Measurements from ENCODE around the gene AQP1.

AQP1 gene

DNA sequence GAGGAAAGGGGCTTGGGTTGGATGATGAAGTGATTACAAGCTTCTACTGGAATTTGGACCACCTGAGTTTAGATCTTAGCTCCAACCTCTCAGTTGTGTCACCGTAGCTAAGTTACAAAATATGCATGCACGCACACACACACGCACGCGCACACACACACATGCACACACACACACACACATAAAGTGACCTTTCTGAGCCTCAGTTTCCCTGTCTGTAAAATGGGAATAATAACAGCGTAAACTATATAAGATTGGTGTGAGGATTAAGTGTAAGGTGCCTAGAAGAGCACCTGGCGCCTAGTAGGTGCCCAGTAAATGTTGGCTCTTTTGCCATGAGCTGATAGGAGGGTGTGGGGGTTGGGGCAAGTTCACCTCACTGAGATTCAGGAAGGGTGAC lies 12.6 kb upstream of the AQP1 start:
- no peak overlapping the region for H3K4me3 Mint-ChIP-seq

DNA sequence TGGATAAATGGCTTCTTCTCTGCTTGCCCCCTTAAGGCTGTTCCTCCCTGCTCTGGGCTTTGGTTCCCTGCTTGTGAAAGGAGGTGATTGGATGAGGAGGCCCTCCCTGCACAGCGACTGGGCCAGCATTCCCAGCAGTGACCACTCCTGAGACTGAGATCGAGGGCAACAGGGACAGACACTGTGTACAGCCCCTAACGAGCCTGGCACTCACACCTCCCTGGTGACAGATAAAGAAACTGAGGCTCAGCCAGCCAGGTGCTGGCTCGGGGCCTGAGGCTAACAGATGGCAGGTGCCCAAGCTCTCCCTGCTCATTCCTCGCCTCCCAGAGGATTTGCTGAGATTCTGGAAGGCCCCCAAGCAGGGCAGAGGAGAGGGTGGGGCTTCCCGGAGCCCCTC lies 12.0 kb upstream of the AQP1 start:
- no peak overlapping the region for H3K4me3 Mint-ChIP-seq

More for the DNA sequence above, 12.6 kb upstream of the AQP1 start:
- TF ChIP-seq, protein P1, sequence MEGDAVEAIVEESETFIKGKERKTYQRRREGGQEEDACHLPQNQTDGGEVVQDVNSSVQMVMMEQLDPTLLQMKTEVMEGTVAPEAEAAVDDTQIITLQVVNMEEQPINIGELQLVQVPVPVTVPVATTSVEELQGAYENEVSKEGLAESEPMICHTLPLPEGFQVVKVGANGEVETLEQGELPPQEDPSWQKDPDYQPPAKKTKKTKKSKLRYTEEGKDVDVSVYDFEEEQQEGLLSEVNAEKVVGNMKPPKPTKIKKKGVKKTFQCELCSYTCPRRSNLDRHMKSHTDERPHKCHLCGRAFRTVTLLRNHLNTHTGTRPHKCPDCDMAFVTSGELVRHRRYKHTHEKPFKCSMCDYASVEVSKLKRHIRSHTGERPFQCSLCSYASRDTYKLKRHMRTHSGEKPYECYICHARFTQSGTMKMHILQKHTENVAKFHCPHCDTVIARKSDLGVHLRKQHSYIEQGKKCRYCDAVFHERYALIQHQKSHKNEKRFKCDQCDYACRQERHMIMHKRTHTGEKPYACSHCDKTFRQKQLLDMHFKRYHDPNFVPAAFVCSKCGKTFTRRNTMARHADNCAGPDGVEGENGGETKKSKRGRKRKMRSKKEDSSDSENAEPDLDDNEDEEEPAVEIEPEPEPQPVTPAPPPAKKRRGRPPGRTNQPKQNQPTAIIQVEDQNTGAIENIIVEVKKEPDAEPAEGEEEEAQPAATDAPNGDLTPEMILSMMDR (IDR thresholded peaks at IDR 0.05), result no peak
- no peaks in the 10 kb centered on the region for H3K9me3 Mint-ChIP-seq
- H3K4me1 Mint-ChIP-seq, result peaks cover 41% of the 10 kb centered on the region
- no peak for DNase-seq
- no peaks in the 10 kb centered on the region for H3K27me3 Mint-ChIP-seq (ENCODE audit: low read depth, poor library complexity)
- H3K27ac Mint-ChIP-seq, result no peak overlapping the region
- no peaks in the 10 kb centered on the region for H3K36me3 Mint-ChIP-seq (ENCODE audit: low read depth)

DNA sequence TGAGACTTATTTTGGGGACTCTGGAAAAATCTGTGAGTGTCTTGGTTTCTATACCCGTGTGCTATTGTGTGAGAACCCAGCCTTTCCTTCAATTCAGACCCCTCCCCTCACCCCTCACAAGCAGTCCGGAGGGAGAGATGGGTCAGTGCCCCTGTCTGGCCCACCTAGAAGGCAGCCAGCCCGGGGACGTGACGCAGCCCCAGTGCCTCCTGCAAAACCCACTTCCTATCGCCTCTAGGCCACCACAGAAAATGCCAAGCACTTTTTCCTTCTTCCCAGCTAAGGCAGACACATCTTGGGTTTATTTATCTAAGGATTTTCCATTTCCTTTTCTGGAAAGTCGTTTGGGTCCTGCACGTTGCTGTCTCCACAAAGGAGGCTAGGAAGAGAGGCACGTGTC lies 11.6 kb upstream of the AQP1 start:
- no peak for DNase-seq
- Mint-ChIP-seq H3K27me3 (ENCODE audit: low read depth, poor library complexity) (no peaks in the 10 kb centered on the region), H3K4me1 (peaks cover 33% of the 10 kb centered on the region), H3K4me3 (no peak overlapping the region), H3K9me3 (no peaks in the 10 kb centered on the region), H3K27ac (no peak overlapping the region), H3K36me3 (ENCODE audit: low read depth) (no peaks in the 10 kb centered on the region)
- TF ChIP-seq, protein P1 (IDR thresholded peaks at IDR 0.05), result no peak

More for the DNA sequence above, 12.0 kb upstream of the AQP1 start:
- Mint-ChIP-seq H3K9me3 (no peaks in the 10 kb centered on the region), H3K27ac (no peak overlapping the region), H3K27me3 (ENCODE audit: low read depth, poor library complexity) (no peaks in the 10 kb centered on the region), H3K36me3 (ENCODE audit: low read depth) (no peaks in the 10 kb centered on the region), H3K4me1 (peaks cover 35% of the 10 kb centered on the region)
- TF ChIP-seq, protein P1 (IDR thresholded peaks at IDR 0.05), result no peak
- no peak for DNase-seq

DNA sequence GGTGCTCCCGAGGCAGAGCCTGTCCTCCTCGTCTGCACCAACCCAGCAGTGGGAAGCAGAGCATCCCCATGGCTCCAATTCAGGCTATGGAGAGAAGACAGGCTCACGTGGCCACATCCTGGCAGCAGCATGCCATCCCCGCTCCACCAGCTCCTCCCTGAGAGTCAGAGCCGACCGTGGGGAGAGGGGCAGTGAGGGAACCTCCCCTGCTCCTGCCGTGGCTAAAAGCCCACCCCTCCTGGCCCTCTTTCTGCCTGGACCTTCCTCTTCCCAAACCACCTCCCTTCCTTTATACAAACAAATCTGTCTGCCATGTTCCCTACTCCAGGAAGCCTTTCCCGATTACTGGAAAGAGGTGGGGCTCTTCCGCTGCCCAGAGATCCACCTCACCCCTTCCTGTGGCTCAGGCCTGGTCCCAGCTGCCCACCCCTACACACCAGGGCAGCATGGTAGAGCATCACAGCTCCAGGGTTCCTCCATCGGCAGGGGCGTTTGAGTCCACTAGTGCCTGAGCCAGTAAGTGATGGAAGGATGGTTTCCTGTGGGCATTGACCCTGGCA lies 10.8 kb upstream of the AQP1 start:
- no peaks in the 10 kb centered on the region for H3K9me3 Mint-ChIP-seq
- no peak overlapping the region for H3K4me3 Mint-ChIP-seq
- no peaks in the 10 kb centered on the region for H3K27me3 Mint-ChIP-seq (ENCODE audit: low read depth, poor library complexity)
- H3K36me3 Mint-ChIP-seq (ENCODE audit: low read depth), result no peaks in the 10 kb centered on the region
- H3K27ac Mint-ChIP-seq, result no peak overlapping the region
- peaks cover 27% of the 10 kb centered on the region for H3K4me1 Mint-ChIP-seq
- TF ChIP-seq, protein P1 (IDR thresholded peaks at IDR 0.05), result no peak
- DNase-seq, result no peak

DNA sequence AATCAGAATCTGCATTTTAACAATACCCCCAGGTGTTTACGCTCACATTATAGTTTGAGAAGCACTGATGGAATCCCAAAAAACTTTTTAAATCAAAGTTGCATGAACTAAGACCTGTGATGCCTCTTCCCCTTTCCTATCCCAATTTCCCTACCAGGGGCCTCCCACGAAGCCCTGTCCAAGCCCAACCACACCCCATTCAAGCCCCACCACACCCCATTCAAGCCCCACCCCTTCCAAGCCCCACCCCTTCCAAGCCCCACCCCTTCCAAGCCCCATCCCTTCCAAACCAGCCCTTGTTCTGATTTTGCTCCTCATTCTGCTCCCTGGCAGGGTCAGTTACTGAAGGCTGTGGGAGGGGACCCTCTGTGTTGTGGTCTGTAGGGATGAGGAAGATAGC lies 9.8 kb upstream of the AQP1 start:
- DNase-seq, result no peak
- H3K4me1 Mint-ChIP-seq, result peaks cover 23% of the 10 kb centered on the region
- TF ChIP-seq, protein P1 (IDR thresholded peaks at IDR 0.05), result no peak
- H3K27me3 Mint-ChIP-seq (ENCODE audit: low read depth, poor library complexity), result no peaks in the 10 kb centered on the region
- H3K27ac Mint-ChIP-seq, result no peak overlapping the region
- H3K9me3 Mint-ChIP-seq, result no peaks in the 10 kb centered on the region
- no peak overlapping the region for H3K4me3 Mint-ChIP-seq
- no peaks in the 10 kb centered on the region for H3K36me3 Mint-ChIP-seq (ENCODE audit: low read depth)

DNA sequence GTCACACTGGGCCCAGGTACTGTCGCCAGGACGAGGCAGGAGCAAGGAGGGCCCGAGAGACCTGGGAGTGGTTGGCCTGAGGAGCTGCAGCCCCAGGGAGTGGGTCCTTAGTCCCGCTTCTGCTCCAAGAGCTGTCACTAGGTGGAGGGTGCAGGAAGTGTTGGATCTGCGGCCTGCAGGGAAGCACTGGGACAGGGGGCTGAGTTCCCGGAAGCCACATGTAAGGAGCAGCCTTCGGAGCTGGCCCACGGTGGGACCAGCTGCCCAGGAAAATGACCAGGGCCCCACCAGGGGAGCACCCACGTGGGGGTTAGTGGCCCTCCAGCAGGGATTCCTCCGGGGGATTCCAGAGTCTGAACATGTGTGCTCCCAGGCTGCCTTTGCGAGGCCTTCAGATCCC lies 9.2 kb upstream of the AQP1 start:
- Mint-ChIP-seq H3K4me1 (peaks cover 22% of the 10 kb centered on the region), H3K9me3 (no peaks in the 10 kb centered on the region)

More for the DNA sequence above, 9.2 kb upstream of the AQP1 start:
- Mint-ChIP-seq H3K27me3 (ENCODE audit: low read depth, poor library complexity) (no peaks in the 10 kb centered on the region), H3K36me3 (ENCODE audit: low read depth) (no peaks in the 10 kb centered on the region), H3K4me3 (no peak overlapping the region), H3K27ac (no peak overlapping the region)
- no peak for DNase-seq
- TF ChIP-seq, protein P1 (IDR thresholded peaks at IDR 0.05), result no peak
